ENCODE measurements around the gene SDCCAG8.

- no peak for TF ChIP-seq POLR2A (IDR thresholded peaks at IDR 0.05)
- no peak for TF ChIP-seq CTCF (IDR thresholded peaks at IDR 0.05)
Measured at GRCh38 chr1:243379208-243379607, 123.4 kb downstream of the SDCCAG8 start.
